HCT116 (cell line): ENCODE results near the gene PILRA. TPM values are rescaled to one million over a fixed set of nuclear protein-coding genes. Genes with fewer than 3 reads are reported as not detected.

Experiments
- ATAC-seq: fragments of 200-7000 bp; cut with Tn5 transposase; 2 replicates; pipeline ENCODE4 v1.9.1; 2020; ENCODE audit warnings: mild to moderate bottlenecking, moderate library complexity
- BruUV-seq: library from RNA; stranded (reverse); fragments of 400-500 nt; replicated peaks from 2 replicates; lab custom pipeline; 2021; lab: Mats Ljungman, UMichigan
- CTCF ChIA-PET: fragments of 300-600 bp; sonication (Branson Sonifier 250); formaldehyde crosslinking; loops from one replicate; lab custom pipeline; 2021; ENCODE audit warnings: antibody characterized with exemption; lab: Charles Lee
- POLR2A ChIA-PET: fragments of 300-600, 350-600 bp; sonication (Branson Sonifier 250); formaldehyde crosslinking; loops from one replicate; lab custom pipeline; 2021; ENCODE audit warnings: antibody characterized with exemption; lab: Charles Lee
- RAD21 ChIA-PET, 2 experiments: fragments of 300-600 bp; sonication (Branson Sonifier 250); formaldehyde crosslinking; loops; one replicate each; lab custom pipeline; 2023; ENCODE audit warnings: low total read pairs in 2 of 2; ENCODE audit not compliant: uncharacterized antibody in 2 of 2, unreplicated experiment in 2 of 2, low non-redundant PET in 1 of 2; lab: Charles Lee
- DNase-seq: peaks from one replicate; pipeline ENCODE4 v3.0.0-alpha.2; 2010; ENCODE audit warnings: low read depth, low spot score
- H2AFZ ChIP-seq: fragments of 200-600 bp; shearing (Covaris generic), sonication (generic); 2 replicates; pipeline ENCODE4 v1.6.1; 2017; ENCODE audit warnings: low read depth, mixed run types, mixed read lengths, antibody characterized with exemption, low read length; ENCODE audit not compliant: poor library complexity, severe bottlenecking
- H3K27ac ChIP-seq: 2 replicates; pipeline ENCODE4 v1.5.1; 2012; ENCODE audit warnings: low read depth, low read length
- H3K27me3 ChIP-seq: fragments of 200-600 bp; sonication (generic); 2 replicates; pipeline ENCODE4 v1.6.1; 2016; ENCODE audit warnings: mixed run types, low read length, mixed read lengths; ENCODE audit not compliant: insufficient read depth
- H3K36me3 ChIP-seq, 2 experiments: fragments of 200-500 bp in 1 of 2; fragments of 200-600 bp in 1 of 2; sonication (Bioruptor generic) in 1 of 2; sonication (generic) in 1 of 2; 2 replicates each; pipeline versions ENCODE4 v1.5.1 to v1.6.1; 2014 to 2016; ENCODE audit warnings: low read length in 2 of 2, inconsistent platforms in 1 of 2, mixed read lengths in 1 of 2, mixed run types in 1 of 2; ENCODE audit not compliant: insufficient read depth in 2 of 2, control insufficient read depth in 1 of 2
- H3K4me1 ChIP-seq, 2 experiments: fragments of 200-600 bp in 1 of 2; sonication (generic) in 1 of 2; 2 replicates each; pipeline versions ENCODE4 v1.5.1 to v1.6.1; 2012 to 2017; ENCODE audit warnings: low read length in 2 of 2, inconsistent platforms in 1 of 2, mild to moderate bottlenecking in 1 of 2, mixed read lengths in 1 of 2, mixed run types in 1 of 2, moderate library complexity in 1 of 2; ENCODE audit not compliant: insufficient read depth in 2 of 2, control insufficient read depth in 1 of 2
- H3K4me2 ChIP-seq: fragments of 200-600 bp; sonication (generic); 2 replicates; pipeline ENCODE4 v1.6.1; 2017; ENCODE audit warnings: mixed run types, low read length, mixed read lengths
- H3K4me3 ChIP-seq, 2 experiments: fragments of 200-600 bp in 1 of 2; sonication (generic) in 1 of 2; replicated peaks in 1 of 2; 2 replicates each; pipeline ENCODE4 v1.5.1; 2011 to 2016; ENCODE audit warnings: low read length in 2 of 2, control low read depth in 1 of 2, low read depth in 1 of 2, mild to moderate bottlenecking in 1 of 2, mixed read lengths in 1 of 2, mixed run types in 1 of 2
- H3K79me2 ChIP-seq: fragments of 200-600 bp; sonication (generic); 2 replicates; pipeline ENCODE4 v1.6.1; 2017; ENCODE audit warnings: mild to moderate bottlenecking, mixed run types, low read length, moderate library complexity, mixed read lengths; ENCODE audit not compliant: insufficient read depth
- H3K9ac ChIP-seq: fragments of 200-600 bp; sonication (generic); 2 replicates; pipeline ENCODE4 v1.6.1; 2016; ENCODE audit warnings: low read length, mixed read lengths
- H3K9me2 ChIP-seq: fragments of 200-600 bp; sonication (generic), shearing (Covaris generic); 2 replicates; pipeline ENCODE4 v1.6.1; 2017; ENCODE audit warnings: mixed run types, mild to moderate bottlenecking, moderate library complexity; ENCODE audit not compliant: insufficient read depth
- H3K9me3 ChIP-seq, 2 experiments: fragments of 200-500 bp in 1 of 2; fragments of 200-600 bp in 1 of 2; sonication (Bioruptor generic) in 1 of 2; sonication (generic) in 1 of 2; 2 replicates each; pipeline ENCODE4 v1.6.1; 2014 to 2017; ENCODE audit warnings: low read length in 2 of 2, mixed read lengths in 2 of 2, inconsistent platforms in 1 of 2, low read depth in 1 of 2, mild to moderate bottlenecking in 1 of 2, mixed run types in 1 of 2, moderate library complexity in 1 of 2; ENCODE audit not compliant: control insufficient read depth in 1 of 2, insufficient read depth in 1 of 2
- H4K20me1 ChIP-seq: fragments of 200-600 bp; sonication (generic), shearing (Covaris generic); 2 replicates; pipeline ENCODE4 v1.6.1; 2017; ENCODE audit warnings: mixed run types, mild to moderate bottlenecking, moderate library complexity; ENCODE audit not compliant: insufficient read depth
- ELF1 ChIP-seq: IDR thresholded peaks from 2 replicates; pipeline ENCODE4 v1.6.1; 2012; ENCODE audit warnings: low read depth, borderline replicate concordance
- EZH2phosphoT487 ChIP-seq: fragments of 200-600 bp; IDR thresholded peaks from 2 replicates; pipeline ENCODE4 v1.6.1; 2018; ENCODE audit warnings: antibody characterized with exemption, borderline replicate concordance
- JUND ChIP-seq: IDR thresholded peaks from 2 replicates; pipeline ENCODE4 v1.6.1; 2012
- POLR2A ChIP-seq: IDR thresholded peaks from 2 replicates; pipeline ENCODE4 v1.7.0; 2011; ENCODE audit warnings: borderline replicate concordance; ENCODE audit not compliant: insufficient read depth, insufficient read length; ENCODE audit errors: extremely low read depth
- REST ChIP-seq: IDR thresholded peaks from 2 replicates; pipeline ENCODE4 v1.6.1; 2012; ENCODE audit warnings: low read depth
- SIN3A ChIP-seq: IDR thresholded peaks from 2 replicates; pipeline ENCODE4 v1.6.1; 2012; ENCODE audit warnings: low read depth
- SP1 ChIP-seq: IDR thresholded peaks from 2 replicates; pipeline ENCODE4 v1.6.1; 2012; ENCODE audit warnings: low read depth
- SRF ChIP-seq: IDR thresholded peaks from 2 replicates; pipeline ENCODE4 v1.6.1; 2012; ENCODE audit warnings: low read depth
- TCF7L2 ChIP-seq: IDR thresholded peaks from 2 replicates; pipeline ENCODE4 v1.7.0; 2011; ENCODE audit warnings: borderline replicate concordance, inconsistent platforms; ENCODE audit not compliant: insufficient read depth, insufficient read length; ENCODE audit errors: extremely low read depth
- ZBTB33 ChIP-seq: IDR thresholded peaks from 2 replicates; pipeline ENCODE4 v1.6.1; 2011; ENCODE audit warnings: mild to moderate bottlenecking, low read length, moderate library complexity; ENCODE audit not compliant: insufficient replicate concordance; ENCODE audit errors: extremely low read depth
- ZFX ChIP-seq: fragments of 450-650 bp; IDR thresholded peaks from 2 replicates; pipeline ENCODE4 v1.6.1; 2017
- ZNF274 ChIP-seq: fragments of 200-500 bp; sonication (Bioruptor generic); IDR thresholded peaks from 2 replicates; pipeline ENCODE4 v1.6.1; 2014; ENCODE audit warnings: mild to moderate bottlenecking, low read depth, low read length, inconsistent platforms
- intact Hi-C: fragments of 100-400 bp; cut with micrococcal nuclease; formaldehyde crosslinking; loops from 2 replicates; pipeline ENCODE4 v1.10.0; 2022
- total RNA-seq: library from RNA; stranded (reverse); gene quantifications from one replicate; pipeline ENCODE4 v1.2.1, GENCODE V29; 2021; ENCODE audit not compliant: unreplicated experiment
- TF ChIP-seq, protein P1 (sequence below): IDR thresholded peaks from 2 replicates; pipeline ENCODE4 v1.6.1; 2012

PILRA gene
- total RNA-seq, 1 experiment from 2014 or later = 1.8 TPM

- no peaks in the 10 kb centered on the region for H3K4me1 ChIP-seq
- H2AFZ ChIP-seq = no peak overlapping the region
- BruUV-seq = no TSS peak
- H3K4me2 ChIP-seq = no peak overlapping the region
- no peaks in the 10 kb centered on the region for H3K27me3 ChIP-seq
- no peaks in the 10 kb centered on the region for H3K9me2 ChIP-seq
- TF ChIP-seq REST = no peak
- no peak for TF ChIP-seq ZBTB33
- no peak for TF ChIP-seq SIN3A
- no peak for TF ChIP-seq EZH2phosphoT487
- TF ChIP-seq JUND = no peak
- no peak for TF ChIP-seq SP1
- no peak for TF ChIP-seq TCF7L2
- TF ChIP-seq ZNF274 = no peak
- no peak for TF ChIP-seq POLR2A
- no peak for TF ChIP-seq ZFX
- TF ChIP-seq SRF = no peak
- TF ChIP-seq ELF1 = no peak
- TF ChIP-seq, protein P1, sequence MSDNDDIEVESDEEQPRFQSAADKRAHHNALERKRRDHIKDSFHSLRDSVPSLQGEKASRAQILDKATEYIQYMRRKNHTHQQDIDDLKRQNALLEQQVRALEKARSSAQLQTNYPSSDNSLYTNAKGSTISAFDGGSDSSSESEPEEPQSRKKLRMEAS = no peak
- TF ChIP-seq, all 23 proteins: peak for 0
- Histone ChIP-seq H3K79me2 (peaks cover 13% of the 10 kb centered on the region; the same call in 1 of the 2 replicates), H3K27ac (no peak overlapping the region), H3K9me3 (no peaks in the 10 kb centered on the region), H3K9ac (no peak overlapping the region), H3K36me3 (peaks cover 52 to 69% of the 10 kb centered on the region in 2 experiments), H3K4me3 (no peak overlapping the region), H4K20me1 (no peaks in the 10 kb centered on the region)
- no peak for DNase-seq
- intact Hi-C loops = no loop called here
- no peak for ATAC-seq
- RAD21 ChIA-PET = no interaction called here
- POLR2A ChIA-PET = no interaction called here
- CTCF ChIA-PET = no interaction called here
These were observed 19.5 kb upstream of the PILRA start for GRCh38 chr7:100353685-100354330.
